Amniotic stem cell (primary cell): ENCODE results near the gene ZNF555.

ENCODE experiments used
- DNase-seq: peaks from one replicate; lab custom pipeline; 2025; lab: John Stamatoyannopoulos, UW

Gene ZNF555

GRCh38 chr19:2824129-2824528 lies 17.1 kb upstream of the ZNF555 start:
- no peak for DNase-seq

DNA sequence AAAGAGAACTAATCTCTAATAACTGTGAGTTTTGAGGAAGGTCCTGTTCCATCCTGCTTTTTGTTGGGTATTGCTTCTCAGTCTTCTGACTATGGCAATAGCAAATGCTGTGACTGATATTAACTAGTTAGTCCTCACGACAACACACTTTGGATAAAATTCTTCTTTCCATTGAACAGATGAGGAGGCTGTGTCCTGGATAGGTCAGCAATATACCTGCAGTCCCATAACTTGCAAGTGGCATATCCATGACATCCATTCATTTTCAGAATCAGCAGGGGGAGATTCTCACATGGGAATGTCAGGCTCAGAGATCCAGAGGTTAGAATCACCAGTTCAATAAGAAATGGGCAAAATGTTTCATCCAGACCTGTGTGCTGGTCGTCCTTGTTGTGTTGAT lies 14.3 kb upstream of the ZNF555 start:
- DNase-seq = no peak

GRCh38 chr19:2827840-2828489 lies 13.3 kb upstream of the ZNF555 start:
- no peak for DNase-seq

DNA sequence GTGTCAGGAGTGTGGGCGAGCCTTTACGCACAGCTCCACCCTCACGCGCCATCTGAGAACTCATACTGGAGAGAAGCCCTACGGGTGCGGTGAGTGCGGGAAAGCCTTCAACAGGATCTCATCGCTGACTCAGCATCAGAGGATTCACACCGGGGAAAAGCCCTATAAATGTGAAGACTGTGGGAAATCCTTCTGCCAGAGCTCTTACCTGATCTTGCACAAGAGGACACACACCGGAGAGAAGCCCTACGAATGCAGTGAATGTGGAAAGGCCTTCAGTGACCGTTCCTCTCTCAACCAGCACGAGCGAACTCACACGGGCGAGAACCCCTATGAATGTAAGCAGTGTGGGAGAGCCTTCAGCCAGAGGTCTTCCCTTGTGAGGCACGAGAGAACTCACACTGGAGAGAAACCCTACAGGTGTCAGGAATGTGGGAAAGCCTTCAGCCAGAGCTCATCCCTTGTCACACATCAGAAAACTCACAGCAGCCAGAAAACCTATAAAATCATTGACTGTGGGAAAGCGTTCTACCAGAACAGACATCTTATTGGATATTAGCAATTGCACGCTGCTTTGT lies 6.9 kb upstream of the ZNF555 start:
- DNase-seq = no peak

DNA sequence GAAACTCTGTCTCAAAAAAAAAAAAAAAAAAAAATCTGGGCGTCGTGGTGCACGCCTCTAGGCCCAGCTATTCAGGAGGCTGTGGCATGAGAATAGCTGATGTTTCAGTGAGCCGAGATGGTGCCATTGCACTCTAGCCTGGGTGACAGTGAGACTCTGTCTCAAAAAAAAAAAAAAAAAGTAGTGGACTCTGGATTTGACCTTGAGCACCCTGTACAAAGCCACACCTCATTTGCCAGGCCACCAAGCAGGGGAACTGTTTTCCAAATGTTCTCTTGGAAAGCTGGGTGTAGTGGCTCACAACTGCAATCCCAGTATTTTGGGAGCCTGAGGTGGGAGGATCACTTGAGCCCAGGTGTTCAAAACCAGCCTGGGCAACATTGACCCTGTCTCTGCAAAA lies 3.8 kb upstream of the ZNF555 start:
- DNase-seq = no peak

- no peak for DNase-seq
Measured at GRCh38 chr19:2841855-2842574, 740 bp downstream of the ZNF555 start.

- no peak for DNase-seq
Measured at GRCh38 chr19:2845107-2845506, 3.8 kb downstream of the ZNF555 start.

GRCh38 chr19:2846180-2846894 lies 5.1 kb downstream of the ZNF555 start:
- DNase-seq = no peak

DNA sequence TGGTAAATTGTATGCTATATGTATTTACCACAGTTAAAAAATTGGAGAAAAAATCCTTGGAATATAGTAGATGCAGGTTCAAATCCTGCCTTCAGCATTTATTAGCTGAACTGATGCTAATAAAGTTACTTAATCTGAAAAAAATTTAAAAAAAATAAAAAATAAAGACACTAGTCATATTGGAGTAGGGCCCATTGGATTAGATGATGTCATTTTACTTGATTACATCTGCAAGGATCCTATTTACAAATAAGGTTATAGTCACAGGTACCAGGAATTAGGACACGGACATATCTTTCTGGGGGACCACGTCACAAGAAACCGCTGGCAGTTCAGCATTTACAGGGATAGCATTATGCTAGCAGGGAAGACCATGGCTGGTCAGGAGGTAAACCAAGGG lies 6.2 kb downstream of the ZNF555 start:
- no peak for DNase-seq

DNA sequence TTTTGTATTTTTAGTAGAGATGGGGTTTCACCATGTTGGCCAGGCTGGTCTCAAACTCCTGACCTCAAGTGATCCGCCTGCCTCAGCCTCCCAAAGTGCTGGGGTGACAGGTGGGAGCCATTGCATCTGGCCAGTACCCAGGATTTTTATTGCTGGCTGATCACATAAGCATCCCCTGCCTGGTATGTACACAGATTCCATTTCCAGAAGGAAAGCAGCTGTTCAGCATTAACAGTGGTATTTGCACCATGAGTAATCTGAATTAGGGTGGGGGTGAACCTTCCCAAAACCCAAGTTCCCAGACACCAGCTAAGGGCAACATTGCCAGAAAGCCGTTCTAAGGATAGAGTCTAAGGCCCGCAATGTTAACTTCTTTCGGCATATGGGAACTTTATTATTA lies 7.3 kb downstream of the ZNF555 start:
- DNase-seq = no peak

- no peak for DNase-seq
Measured at GRCh38 chr19:2850256-2850925, 9.1 kb downstream of the ZNF555 start.

GRCh38 chr19:2852598-2852997 lies 11.3 kb downstream of the ZNF555 start:
- DNase-seq = no peak

- DNase-seq = no peak
Measured at GRCh38 chr19:2853015-2853606, 11.8 kb downstream of the ZNF555 start.

DNA sequence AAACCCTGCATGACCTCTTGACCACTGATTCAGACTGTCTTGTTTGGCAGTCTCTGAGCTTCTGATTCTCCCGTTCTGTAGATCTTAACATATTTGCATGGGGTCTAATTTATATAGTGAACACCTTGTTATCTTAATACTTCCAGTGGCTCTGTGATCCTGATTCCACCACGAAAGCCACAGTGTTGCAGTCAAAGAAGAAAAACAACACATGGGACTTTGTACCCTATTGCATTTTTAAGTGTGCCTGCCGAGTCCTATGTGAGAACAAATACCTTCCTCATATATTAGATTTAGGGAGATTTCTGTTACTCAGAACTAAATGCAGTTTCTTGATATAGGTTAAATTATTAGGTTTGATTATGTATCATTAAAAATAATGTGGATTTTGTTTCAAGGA lies 13.6 kb downstream of the ZNF555 start:
- DNase-seq = no peak

GRCh38 chr19:2856457-2857050 lies 15.3 kb downstream of the ZNF555 start:
- DNase-seq = no peak

DNA sequence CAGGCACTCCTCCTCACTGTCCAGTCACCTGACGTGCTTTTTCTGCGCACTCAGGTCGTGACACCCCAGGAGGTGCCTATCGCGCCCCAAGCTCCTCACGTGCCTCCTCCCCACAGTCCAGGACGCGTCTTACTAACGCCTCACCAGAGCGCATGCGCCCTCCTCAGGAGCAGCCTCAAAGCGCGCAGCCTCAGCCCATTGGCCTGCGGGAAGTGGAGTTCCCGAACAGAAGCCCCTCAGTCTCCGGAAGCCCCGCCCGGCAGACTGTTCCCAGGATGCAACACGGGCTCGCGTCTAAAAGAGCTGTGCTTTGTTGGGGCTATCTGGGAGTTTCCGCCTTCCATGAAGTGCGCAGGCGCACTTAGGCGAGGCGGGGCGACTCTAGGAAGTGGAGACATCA lies 17.6 kb downstream of the ZNF555 start:
- DNase-seq = no peak

- no peak for DNase-seq
Measured at GRCh38 chr19:2863816-2864215, 22.5 kb downstream of the ZNF555 start.

DNA sequence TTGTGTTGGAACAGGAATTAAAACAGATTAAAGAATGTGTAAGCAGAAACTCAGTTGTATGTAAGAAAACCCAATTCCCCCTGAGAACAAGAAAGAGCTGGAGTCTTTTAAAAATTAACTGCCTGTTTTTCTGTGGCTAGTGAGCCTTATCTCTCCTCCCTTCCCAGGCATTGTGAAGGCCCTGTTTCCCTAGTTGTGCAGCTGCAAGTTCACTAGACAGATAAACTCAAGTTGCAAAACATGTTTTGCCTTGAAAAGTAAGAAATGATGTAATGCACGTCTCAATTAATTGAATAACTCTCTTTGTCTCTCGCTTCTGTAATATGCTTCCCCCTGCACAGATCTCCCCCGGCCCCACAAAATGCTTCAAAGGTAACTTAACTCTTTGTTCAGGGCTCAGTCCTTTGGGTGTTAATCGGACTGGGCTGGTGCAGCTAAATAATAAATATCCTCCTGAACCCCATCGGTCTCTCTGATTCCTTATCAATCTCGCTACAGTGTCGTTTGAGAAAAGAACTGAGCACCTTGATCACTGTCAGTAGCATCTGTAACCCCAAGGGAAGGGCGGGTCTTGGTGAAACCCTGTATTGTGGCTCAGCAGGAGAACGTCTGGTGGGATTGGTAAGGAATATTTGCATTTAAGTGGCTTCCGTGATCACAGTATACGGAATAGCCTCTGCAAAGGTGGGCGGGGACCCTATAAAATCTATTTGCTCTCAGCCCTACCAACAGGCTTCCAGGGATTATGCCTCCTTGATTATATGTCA lies 24.2 kb downstream of the ZNF555 start:
- no peak for DNase-seq

DNA sequence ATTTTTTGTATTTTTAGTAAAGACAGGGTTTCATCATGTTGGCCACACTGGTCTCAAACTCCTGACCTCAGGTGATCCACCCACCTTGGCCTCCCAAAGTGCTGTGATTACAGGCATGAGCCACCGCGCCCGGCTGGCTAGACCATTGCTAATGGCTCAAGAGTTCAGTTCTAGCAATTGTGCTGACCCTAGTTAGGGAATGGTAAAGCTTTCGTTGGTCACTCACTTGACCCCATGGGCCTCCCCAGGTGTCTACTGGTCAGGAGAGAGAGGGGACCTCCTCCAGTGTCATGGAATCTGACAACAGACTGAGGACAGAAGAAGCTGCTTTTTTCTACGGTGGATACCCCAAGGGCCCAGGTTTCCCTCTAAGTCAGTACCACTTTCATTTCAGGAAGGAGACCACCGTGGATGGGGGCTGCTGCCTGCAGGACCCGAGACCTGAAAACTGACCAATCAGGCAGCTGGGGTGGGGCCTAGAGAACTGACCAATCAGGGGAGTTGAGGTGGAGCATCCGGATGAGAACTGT lies 25.3 kb downstream of the ZNF555 start:
- no peak for DNase-seq
